K562 (cell line): Measurements from ENCODE around the gene IPO11. TPM values are rescaled to one million over a fixed set of nuclear protein-coding genes. Genes with fewer than 3 reads are reported as not detected.
A peak's percentile ranks its signal among the peaks of the same experiment; 100 is the strongest.

ENCODE experiments used
- CREB1 ChIP-seq, 2 experiments: sonication (generic) in 1 of 2; formaldehyde crosslinking in 1 of 2; IDR thresholded peaks; 2 replicates each; pipeline versions ENCODE4 v1.6.1 to v1.8.0; 2012 to 2022; ENCODE audit warnings: inconsistent platforms in 1 of 2, mild to moderate bottlenecking in 1 of 2, missing genetic modification reagents in 1 of 2, moderate library complexity in 1 of 2
- ELF2 ChIP-seq: fragments of 250-450 bp; sonication (Bioruptor Pico); IDR thresholded peaks from 2 replicates; pipeline ENCODE4 v1.5.0; 2021; ENCODE audit warnings: mild to moderate bottlenecking
- ETS2 ChIP-seq: IDR thresholded peaks from 2 replicates; pipeline ENCODE4 v1.6.1; 2016; ENCODE audit warnings: borderline replicate concordance, missing genetic modification characterization, mild to moderate bottlenecking, moderate library complexity, missing compliant biosample characterization; ENCODE audit not compliant: poor library complexity, severe bottlenecking
- HBP1 ChIP-seq: fragments of 450-650 bp; formaldehyde crosslinking; IDR thresholded peaks from 2 replicates; pipeline ENCODE4 v1.4.0; 2022; ENCODE audit warnings: missing genetic modification characterization
- IRF9 ChIP-seq: fragments of 450-650 bp; IDR thresholded peaks from 2 replicates; pipeline ENCODE4 v1.6.1; 2016; ENCODE audit warnings: missing biosample characterization, missing genetic modification characterization
- SNRNP70 ChIP-seq: fragments of 200-400 bp; formaldehyde crosslinking; optimal IDR thresholded peaks from 2 replicates; pipeline ENCODE3; 2017; ENCODE audit warnings: low read depth, low read length
- ZBTB40 ChIP-seq, 2 experiments: fragments of 450-650 bp in 1 of 2; sonication (generic) in 1 of 2; formaldehyde crosslinking in 1 of 2; IDR thresholded peaks; 2 replicates each; pipeline versions ENCODE4 v1.7.1 to v1.9.0; 2016 to 2022; ENCODE audit warnings: inconsistent platforms in 1 of 2, mild to moderate bottlenecking in 1 of 2, missing genetic modification reagents in 1 of 2
- polyA plus RNA-seq, 8 experiments: library from polyadenylated mRNA; depleted of rRNA in 4 of 8; stranded (reverse) in 5 of 8; unstranded in 3 of 8; fragments of >200 nt; fragmentation: Nextera tagmentation in 2 of 8; fragmentation: Illumina TruSeq in 1 of 8; extraction: Ambion mirVana in 2 of 8; extraction: Trizol in 1 of 8; gene quantifications; 2 replicates each; pipeline versions ENCODE4 v1.2.1 to v1.2.3, GENCODE V29; 2011 to 2014; ENCODE audit warnings: inconsistent platforms in 1 of 8, missing spikeins in 1 of 8
- total RNA-seq, 7 experiments: library from RNA; depleted of rRNA in 6 of 7; stranded (reverse); fragments of >200 nt in 6 of 7; fragmentation: Illumina TruSeq in 2 of 7; extraction: Trizol in 2 of 7; gene quantifications; 2 replicates each; pipeline versions ENCODE4 v1.2.1 to v1.2.3, GENCODE V29; 2011 to 2021; ENCODE audit warnings: low replicate concordance in 1 of 7
- TF ChIP-seq, protein P1 (sequence below): IDR thresholded peaks from 3 replicates; pipeline ENCODE4 v1.6.1; 2011; ENCODE audit warnings: borderline replicate concordance, mild to moderate bottlenecking; ENCODE audit not compliant: insufficient read length, insufficient read depth
- TF ChIP-seq, protein P2 (sequence below): fragments of 450-650 bp; formaldehyde crosslinking; IDR thresholded peaks from 2 replicates; pipeline ENCODE4 v1.4.0; 2022; ENCODE audit warnings: missing genetic modification characterization

Gene IPO11
- total and polyA plus RNA-seq, 9 of the 15 experiments (the other 6 are each of a cell fraction or from before 2014, with no cell fraction given), result 38.7 to 96.0 (median 70.9) TPM

- no peak for TF ChIP-seq ZBTB40 (IDR thresholded peaks at IDR 0.05)
- no peak for TF ChIP-seq ZBTB40 (CRISPR knock-in tag; IDR thresholded peaks at IDR 0.05)
- TF ChIP-seq, protein P1, sequence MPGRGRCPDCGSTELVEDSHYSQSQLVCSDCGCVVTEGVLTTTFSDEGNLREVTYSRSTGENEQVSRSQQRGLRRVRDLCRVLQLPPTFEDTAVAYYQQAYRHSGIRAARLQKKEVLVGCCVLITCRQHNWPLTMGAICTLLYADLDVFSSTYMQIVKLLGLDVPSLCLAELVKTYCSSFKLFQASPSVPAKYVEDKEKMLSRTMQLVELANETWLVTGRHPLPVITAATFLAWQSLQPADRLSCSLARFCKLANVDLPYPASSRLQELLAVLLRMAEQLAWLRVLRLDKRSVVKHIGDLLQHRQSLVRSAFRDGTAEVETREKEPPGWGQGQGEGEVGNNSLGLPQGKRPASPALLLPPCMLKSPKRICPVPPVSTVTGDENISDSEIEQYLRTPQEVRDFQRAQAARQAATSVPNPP, result no peak
- TF ChIP-seq HBP1, result peak; percentile 80
- TF ChIP-seq, protein P2, sequence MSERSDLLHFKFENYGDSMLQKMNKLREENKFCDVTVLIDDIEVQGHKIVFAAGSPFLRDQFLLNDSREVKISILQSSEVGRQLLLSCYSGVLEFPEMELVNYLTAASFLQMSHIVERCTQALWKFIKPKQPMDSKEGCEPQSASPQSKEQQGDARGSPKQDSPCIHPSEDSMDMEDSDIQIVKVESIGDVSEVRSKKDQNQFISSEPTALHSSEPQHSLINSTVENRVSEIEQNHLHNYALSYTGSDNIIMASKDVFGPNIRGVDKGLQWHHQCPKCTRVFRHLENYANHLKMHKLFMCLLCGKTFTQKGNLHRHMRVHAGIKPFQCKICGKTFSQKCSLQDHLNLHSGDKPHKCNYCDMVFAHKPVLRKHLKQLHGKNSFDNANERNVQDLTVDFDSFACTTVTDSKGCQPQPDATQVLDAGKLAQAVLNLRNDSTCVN (CRISPR knock-in tag), result 0 out of 2 replicates have a peak, but pooled peaks have one; percentile 65
- peak; percentile 100 for TF ChIP-seq CREB1 (IDR thresholded peaks at IDR 0.05)
- peak; percentile 100 for TF ChIP-seq CREB1 (CRISPR knock-in tag; IDR thresholded peaks at IDR 0.05)
- TF ChIP-seq ETS2 (tag), result no peak
- TF ChIP-seq SNRNP70, result no peak
- peak; percentile 70; the same call in 1 of the 2 replicates for TF ChIP-seq IRF9
- TF ChIP-seq ELF2 (CRISPR knock-in tag), result no peak
Observed at GRCh38 chr5:62412549-62413329, at the start of gene IPO11 (continued).
